Endodermal cell (in vitro differentiated cells): ENCODE measurements around the gene PRRX1. TPM values are rescaled to one million over a fixed set of nuclear protein-coding genes. Genes with fewer than 3 reads are reported as not detected.
A peak's percentile ranks its signal among the peaks of the same experiment; 100 is the strongest.

Experiments used
- DNase-seq: peaks from one replicate; pipeline ENCODE4 v3.0.0-alpha.2; 2017
- H3K27ac ChIP-seq: 2 replicates; pipeline ENCODE4 v1.5.1; 2013; ENCODE audit warnings: mild to moderate bottlenecking, low read depth, low read length, moderate library complexity
- H3K27me3 ChIP-seq: 2 replicates; pipeline ENCODE4 v1.6.1; 2013; ENCODE audit warnings: mild to moderate bottlenecking, low read length, moderate library complexity; ENCODE audit not compliant: insufficient read depth, control insufficient read depth, poor library complexity, severe bottlenecking
- H3K36me3 ChIP-seq: 2 replicates; pipeline ENCODE4 v1.7.0; 2013; ENCODE audit warnings: mild to moderate bottlenecking, low read length, moderate library complexity; ENCODE audit not compliant: control insufficient read depth, insufficient read depth
- H3K4me1 ChIP-seq: one replicate; pipeline ENCODE4 v1.7.0; 2013; ENCODE audit warnings: low read length; ENCODE audit not compliant: control insufficient read depth, insufficient read depth
- H3K4me3 ChIP-seq: 2 replicates; pipeline ENCODE4 v1.5.1; 2013; ENCODE audit warnings: mild to moderate bottlenecking, low read length, moderate library complexity
- H3K9ac ChIP-seq: 2 replicates; pipeline ENCODE4 v1.6.1; 2013; ENCODE audit warnings: mild to moderate bottlenecking, low read length, moderate library complexity; ENCODE audit not compliant: poor library complexity, severe bottlenecking; ENCODE audit errors: extremely low read depth
- H3K9me3 ChIP-seq: 2 replicates; pipeline ENCODE4 v1.6.1; 2013; ENCODE audit warnings: mild to moderate bottlenecking, low read length, moderate library complexity; ENCODE audit not compliant: control insufficient read depth
- H3K27ac Mint-ChIP-seq: 2 replicates; pipeline ENCODE4 v1.8.0; 2020; ENCODE audit warnings: mixed read lengths
- H3K27me3 Mint-ChIP-seq: 2 replicates; pipeline ENCODE4 v1.8.0; 2021; ENCODE audit warnings: mild to moderate bottlenecking, mixed read lengths; ENCODE audit not compliant: insufficient read depth
- H3K36me3 Mint-ChIP-seq: 2 replicates; pipeline ENCODE4 v1.8.0; 2020; ENCODE audit warnings: low read depth, mixed read lengths
- H3K4me1 Mint-ChIP-seq: 2 replicates; pipeline ENCODE4 v1.8.0; 2020; ENCODE audit warnings: mixed read lengths
- H3K4me3 Mint-ChIP-seq: 2 replicates; pipeline ENCODE4 v1.8.0; 2020; ENCODE audit warnings: mild to moderate bottlenecking, moderate library complexity, mixed read lengths
- H3K9me3 Mint-ChIP-seq: 2 replicates; pipeline ENCODE4 v1.8.0; 2020; ENCODE audit warnings: mild to moderate bottlenecking, mixed read lengths
- WGBS, 2 experiments: methylation state at CpG; one replicate each; pipeline versions ENCODE4 v1.1.5 to v1.1.7; 2013; ENCODE audit warnings: missing lambda C conversion rate in 2 of 2, mixed read lengths in 1 of 2; ENCODE audit not compliant: insufficient coverage in 1 of 2, insufficient read length in 1 of 2; 5-methylcytosine and 5-hydroxymethylcytosine counted together
- total RNA-seq, 2 donors: library from RNA; stranded (reverse); fragmentation: NEBNext Ultra II Directional in 1 of 2; extraction: Animal tissue kit (Norgen Biotek cat#: 25700) in 1 of 2; gene quantifications; 2 replicates in 1 of 2; 3 replicates in 1 of 2; pipeline ENCODE4 v1.2.1, GENCODE V29; 2021
- TF ChIP-seq, protein P1 (sequence below): fragments of 200-600 bp; sonication (generic); conservative IDR thresholded peaks from 2 replicates; pipeline ENCODE4 v1.5.0; 2021; ENCODE audit warnings: antibody characterized with exemption, mild to moderate bottlenecking

PRRX1 gene
- total RNA-seq, 2 donors from 2014 or later = not detected

- H3K36me3 Mint-ChIP-seq = no peaks in the 10 kb centered on the region
- Histone ChIP-seq H3K36me3 (no peaks in the 10 kb centered on the region), H3K9me3 (no peaks in the 10 kb centered on the region), H3K27me3 (no peaks in the 10 kb centered on the region), H3K27ac (no peak overlapping the region), H3K9ac (no peak overlapping the region), H3K4me1 (no peaks in the 10 kb centered on the region), H3K4me3 (no peak overlapping the region)
- no peak for DNase-seq
- TF ChIP-seq, protein P1, sequence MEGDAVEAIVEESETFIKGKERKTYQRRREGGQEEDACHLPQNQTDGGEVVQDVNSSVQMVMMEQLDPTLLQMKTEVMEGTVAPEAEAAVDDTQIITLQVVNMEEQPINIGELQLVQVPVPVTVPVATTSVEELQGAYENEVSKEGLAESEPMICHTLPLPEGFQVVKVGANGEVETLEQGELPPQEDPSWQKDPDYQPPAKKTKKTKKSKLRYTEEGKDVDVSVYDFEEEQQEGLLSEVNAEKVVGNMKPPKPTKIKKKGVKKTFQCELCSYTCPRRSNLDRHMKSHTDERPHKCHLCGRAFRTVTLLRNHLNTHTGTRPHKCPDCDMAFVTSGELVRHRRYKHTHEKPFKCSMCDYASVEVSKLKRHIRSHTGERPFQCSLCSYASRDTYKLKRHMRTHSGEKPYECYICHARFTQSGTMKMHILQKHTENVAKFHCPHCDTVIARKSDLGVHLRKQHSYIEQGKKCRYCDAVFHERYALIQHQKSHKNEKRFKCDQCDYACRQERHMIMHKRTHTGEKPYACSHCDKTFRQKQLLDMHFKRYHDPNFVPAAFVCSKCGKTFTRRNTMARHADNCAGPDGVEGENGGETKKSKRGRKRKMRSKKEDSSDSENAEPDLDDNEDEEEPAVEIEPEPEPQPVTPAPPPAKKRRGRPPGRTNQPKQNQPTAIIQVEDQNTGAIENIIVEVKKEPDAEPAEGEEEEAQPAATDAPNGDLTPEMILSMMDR = peak; percentile 59
- 89 to 94% methylated on average over 3 to 10 of the region's 10 CpGs for WGBS, 2 experiments
- H3K27me3 Mint-ChIP-seq = no peaks in the 10 kb centered on the region
- H3K27ac Mint-ChIP-seq = no peak overlapping the region
- H3K9me3 Mint-ChIP-seq = no peaks in the 10 kb centered on the region
- H3K4me3 Mint-ChIP-seq = no peak overlapping the region
- H3K4me1 Mint-ChIP-seq = no peaks in the 10 kb centered on the region
These were observed 101.9 kb downstream of the PRRX1 start for GRCh38 chr1:170765712-170766330.

GRCh38 chr1:170768929-170769328 lies 105.0 kb downstream of the PRRX1 start:
- H3K27me3 Mint-ChIP-seq = no peaks in the 10 kb centered on the region
- H3K9me3 ChIP-seq = no peaks in the 10 kb centered on the region
- no peak overlapping the region for H3K27ac Mint-ChIP-seq
- H3K36me3 ChIP-seq = no peaks in the 10 kb centered on the region
- no peaks in the 10 kb centered on the region for H3K9me3 Mint-ChIP-seq
- H3K27ac ChIP-seq = no peak overlapping the region
- H3K4me1 Mint-ChIP-seq = no peaks in the 10 kb centered on the region
- no peak overlapping the region for H3K4me3 Mint-ChIP-seq
- no peaks in the 10 kb centered on the region for H3K4me1 ChIP-seq
- H3K9ac ChIP-seq = no peak overlapping the region
- no peaks in the 10 kb centered on the region for H3K36me3 Mint-ChIP-seq
- TF ChIP-seq, protein P1 = no peak
- H3K27me3 ChIP-seq = no peaks in the 10 kb centered on the region
- no peak overlapping the region for H3K4me3 ChIP-seq
- peak; percentile 58 for DNase-seq
- WGBS, 2 experiments = 80 to 84% methylated on average over 1 of the region's 1 CpG

- Histone ChIP-seq H3K9ac (no peak overlapping the region), H3K4me3 (no peak overlapping the region), H3K27me3 (no peaks in the 10 kb centered on the region), H3K4me1 (no peaks in the 10 kb centered on the region), H3K9me3 (no peaks in the 10 kb centered on the region), H3K27ac (no peak overlapping the region), H3K36me3 (no peaks in the 10 kb centered on the region)
- no peaks in the 10 kb centered on the region for H3K4me1 Mint-ChIP-seq
- TF ChIP-seq, protein P1 = no peak
- H3K9me3 Mint-ChIP-seq = no peaks in the 10 kb centered on the region
- no peaks in the 10 kb centered on the region for H3K36me3 Mint-ChIP-seq
- 85% methylated on average over 1 of the region's 1 CpG; no CpG with 5 or more reads in 1 of the 2 experiments for WGBS, 2 experiments
- no peak overlapping the region for H3K27ac Mint-ChIP-seq
- no peak overlapping the region for H3K4me3 Mint-ChIP-seq
- H3K27me3 Mint-ChIP-seq = no peaks in the 10 kb centered on the region
- DNase-seq = no peak
These were observed 105.8 kb downstream of the PRRX1 start for GRCh38 chr1:170769691-170770090.
